Stimulated activated CD8-positive, alpha-beta memory T cell treated with anti-CD3 and anti-CD28 coated beads, Interleukin-7, amount 100 ng/mL, for 4 hours (primary cell): ENCODE measurements around the gene RETREG2.

ENCODE experiments used
- DNase-seq, 2 donors: peaks; one replicate each; pipeline ENCODE4 v3.0.0-alpha.2; 2020; ENCODE audit warnings: low read depth in 2 of 2

Gene RETREG2

DNA sequence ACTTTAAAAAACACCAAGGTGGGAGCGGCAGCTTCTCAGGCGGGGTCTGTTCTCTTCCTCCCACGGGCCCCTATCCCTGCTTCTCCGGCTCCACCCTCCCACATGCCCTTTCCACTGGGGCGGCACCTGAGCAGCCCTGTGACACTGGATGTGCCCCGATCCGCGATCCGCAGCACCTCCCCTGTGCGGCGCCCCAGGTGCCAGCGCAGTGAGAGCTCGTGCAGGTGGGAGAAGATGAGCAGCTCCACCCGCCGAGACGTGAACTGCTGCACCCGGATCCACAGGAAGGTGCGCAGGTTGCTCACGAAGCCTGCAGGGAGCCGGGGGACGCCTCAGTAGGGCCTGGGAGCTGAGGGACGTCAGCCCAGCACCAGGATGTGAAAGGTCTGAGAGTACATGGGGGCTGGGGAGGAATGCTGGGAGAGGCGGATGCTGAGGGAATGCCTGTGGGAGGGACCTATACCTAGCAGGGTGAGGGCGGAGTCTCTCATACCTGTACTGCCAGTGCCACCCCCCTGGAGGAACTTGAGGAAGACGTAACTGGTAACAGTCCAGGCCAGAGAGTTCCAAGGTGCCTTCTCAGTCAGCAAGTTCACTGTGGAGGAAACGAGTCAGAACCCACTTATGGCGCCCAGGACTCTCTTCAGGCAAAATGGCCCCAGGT is 37.9 kb downstream of the RETREG2 start:
- no peak for DNase-seq

DNA sequence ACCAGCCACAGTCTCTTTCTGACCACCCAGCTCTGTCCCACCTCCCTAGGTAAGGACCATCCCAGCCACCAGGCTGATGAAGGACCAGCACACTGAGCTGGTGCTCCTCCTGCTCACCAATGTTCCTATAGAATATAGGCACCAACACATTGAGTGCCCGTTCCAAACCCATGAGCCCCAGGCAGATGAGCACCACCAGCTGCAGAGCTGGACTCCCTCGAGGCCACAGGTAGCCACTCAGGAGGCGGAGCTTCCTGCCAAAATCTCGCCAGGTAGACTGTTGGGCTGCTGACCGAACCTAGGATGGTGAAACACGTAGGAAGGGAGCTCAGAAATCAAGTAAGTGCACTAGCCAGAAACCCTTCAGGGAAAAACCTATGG is 38.5 kb downstream of the RETREG2 start:
- no peak for DNase-seq

DNA sequence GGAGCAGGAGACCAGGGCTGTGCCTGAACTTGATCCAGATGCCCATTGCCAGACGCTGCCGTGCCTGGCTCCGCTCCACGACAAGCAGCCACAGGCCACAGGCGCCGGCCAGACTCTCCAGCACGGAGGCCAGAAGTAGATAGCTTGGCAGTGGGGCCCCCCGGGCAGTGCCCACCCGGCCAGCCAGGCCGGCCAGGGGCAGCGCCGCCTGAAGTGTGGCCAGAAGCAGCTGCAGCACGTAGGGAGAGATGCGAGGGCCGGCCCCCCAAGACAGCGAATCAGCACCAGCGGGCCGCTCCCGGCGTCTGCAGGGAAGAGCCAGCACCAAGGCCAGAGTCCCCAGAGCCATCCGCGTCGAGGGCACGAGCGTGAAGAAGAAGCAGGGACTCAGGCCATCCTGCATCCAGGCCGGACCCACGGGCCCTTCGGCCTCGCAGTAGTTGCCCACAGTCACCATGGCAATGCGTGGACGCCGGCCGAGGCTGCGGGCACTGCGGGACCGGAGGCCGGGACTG is 40.2 kb downstream of the RETREG2 start:
- no peak for DNase-seq

- DNase-seq = peak; percentile 83 to 84
Measured at GRCh38 chr2:219218732-219219701, 40.9 kb downstream of the RETREG2 start, which contains the start of gene ABCB6. Gene ABCB6, minus strand, starts transcription at chr2:219218958. Its CDS starts 285 bp downstream, at chr2:219218673.

DNA sequence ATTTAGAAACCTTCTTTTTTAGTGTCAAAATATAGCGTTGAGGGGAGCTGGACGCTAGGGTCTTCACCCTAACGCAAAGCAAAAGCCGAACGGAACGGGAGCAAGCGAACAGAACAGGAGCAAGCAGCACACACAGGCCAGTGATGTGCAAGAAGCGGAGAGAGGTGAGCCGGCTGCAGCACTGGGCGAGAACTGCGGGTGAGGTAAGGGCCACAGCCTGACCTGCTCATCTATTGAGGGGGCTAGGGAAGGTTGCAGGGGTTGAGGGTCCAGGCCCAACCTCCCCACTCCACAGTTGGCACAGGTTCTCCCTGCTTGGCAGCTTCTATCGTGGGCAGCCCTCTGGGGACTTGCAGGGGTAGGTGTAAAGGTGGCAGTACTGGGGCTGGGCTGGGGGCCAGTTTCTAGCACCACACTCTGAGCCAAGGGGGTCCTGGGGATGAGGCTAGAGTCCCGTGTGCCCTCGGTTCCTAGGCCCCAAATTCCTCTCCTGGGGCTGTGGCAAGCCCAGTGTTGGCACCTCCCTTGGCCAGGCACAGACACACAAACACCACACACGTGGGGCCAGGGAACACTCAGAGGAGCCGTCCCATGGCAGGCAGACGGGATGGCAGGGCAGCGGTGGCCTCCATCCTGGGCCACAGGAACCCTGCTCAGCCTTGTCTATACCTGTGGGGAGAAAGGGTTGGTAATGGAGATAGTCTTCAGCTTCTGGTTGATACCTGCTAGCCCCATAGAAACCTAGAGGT is 41.9 kb downstream of the RETREG2 start:
- no peak for DNase-seq

DNA sequence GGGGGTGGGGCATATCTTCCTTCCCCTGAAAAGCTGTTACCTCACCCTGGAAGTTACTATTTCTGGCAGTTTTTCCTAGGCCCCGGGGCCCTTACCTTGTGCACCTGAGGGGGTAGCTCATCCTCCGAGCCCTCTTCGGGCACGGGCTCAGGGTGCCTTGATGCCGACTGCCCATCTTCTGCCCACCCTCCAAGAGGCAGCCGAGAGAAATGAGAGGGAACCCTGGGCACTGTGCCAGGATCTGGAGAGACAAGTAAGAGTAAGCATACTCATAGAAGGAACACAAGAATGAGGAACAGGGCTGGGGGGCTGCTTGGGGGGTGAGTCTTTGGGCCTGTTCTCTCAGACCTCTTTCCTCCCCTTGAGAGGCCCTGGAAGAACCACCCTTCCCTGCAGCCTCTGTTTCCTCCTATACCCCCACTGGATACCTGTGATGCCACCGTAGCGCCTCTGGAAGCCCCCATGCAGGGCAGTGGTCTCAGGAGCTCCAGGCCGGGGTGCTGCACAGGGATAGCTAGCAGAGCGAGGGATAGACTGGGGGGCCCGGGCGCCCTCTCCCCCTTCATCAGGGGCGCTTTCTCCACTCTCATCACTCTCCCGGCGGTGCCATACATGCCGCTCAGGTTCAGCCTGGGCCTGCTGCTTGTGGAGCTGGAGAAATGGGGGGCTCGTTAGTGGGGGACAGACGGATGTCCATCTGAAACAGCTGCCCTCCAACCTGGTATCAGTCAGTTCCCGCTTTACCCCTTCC is 42.8 kb downstream of the RETREG2 start:
- DNase-seq = no peak

- no peak for DNase-seq
Measured at GRCh38 chr2:219221957-219222518, 44.0 kb downstream of the RETREG2 start.

GRCh38 chr2:219223831-219224610 is 45.9 kb downstream of the RETREG2 start:
- no peak for DNase-seq

GRCh38 chr2:219225350-219225749 is 47.3 kb downstream of the RETREG2 start:
- no peak for DNase-seq

DNA sequence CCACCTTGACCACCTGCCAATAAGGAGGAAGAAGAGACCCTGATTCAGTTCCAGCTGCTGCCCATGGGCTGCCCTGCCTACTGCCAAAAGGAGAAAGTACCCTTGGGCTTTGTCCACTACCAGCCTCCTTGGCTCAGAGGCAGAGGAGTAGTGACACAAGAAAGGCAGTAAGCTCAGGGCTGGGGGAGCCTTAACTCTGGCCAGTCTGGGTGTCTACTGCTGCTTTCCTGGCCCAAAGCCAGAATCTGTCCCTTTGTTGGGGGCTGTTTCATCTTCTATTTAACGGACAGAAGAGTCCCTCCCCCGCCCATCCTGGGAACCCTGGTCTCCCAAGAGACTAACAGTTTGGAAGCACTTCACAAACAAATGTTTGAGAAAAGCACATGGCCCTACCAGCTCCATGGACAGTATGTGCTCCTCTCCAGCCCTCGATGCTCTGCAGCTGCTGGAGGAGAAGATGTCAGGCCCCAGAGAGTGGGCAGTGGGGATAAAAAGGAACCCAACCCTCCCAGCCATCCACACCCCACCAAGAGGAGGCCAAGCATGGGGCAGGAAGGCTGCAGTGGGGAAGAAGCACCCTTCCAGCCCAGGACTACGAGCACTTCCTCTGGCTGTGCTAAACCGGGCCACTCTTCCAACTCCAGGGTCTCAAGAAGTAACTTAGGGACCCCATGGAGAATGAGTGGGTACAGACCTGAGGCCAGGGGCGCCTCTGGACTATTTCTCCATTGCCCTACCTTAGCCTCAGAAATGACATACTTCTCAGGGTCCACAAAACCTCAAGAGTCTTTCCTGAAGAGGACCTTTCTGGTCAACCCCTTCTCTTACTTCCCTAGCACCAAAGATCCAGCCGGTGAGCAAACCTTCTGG is 50.2 kb downstream of the RETREG2 start:
- DNase-seq = no peak

DNA sequence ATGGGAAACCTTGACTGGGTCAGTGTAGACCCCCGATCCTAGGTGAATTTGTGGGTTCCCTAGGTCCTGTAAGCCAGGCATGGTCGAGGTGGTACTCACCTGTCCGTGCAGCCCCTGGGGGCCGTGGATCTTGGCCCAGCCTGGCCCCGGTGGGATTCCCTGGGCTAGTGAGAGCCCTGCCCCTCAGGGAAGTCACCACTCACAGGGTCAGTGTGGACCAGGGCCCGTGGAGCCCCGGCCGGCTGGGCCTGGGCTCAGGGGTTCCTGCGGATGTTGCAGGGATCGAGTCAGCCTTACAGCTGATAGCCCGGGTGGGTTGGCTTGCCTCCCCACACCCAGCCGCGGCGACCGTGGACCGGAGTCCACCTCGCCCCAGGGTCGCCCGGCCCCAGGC is 50.8 kb downstream of the RETREG2 start:
- DNase-seq = no peak

DNA sequence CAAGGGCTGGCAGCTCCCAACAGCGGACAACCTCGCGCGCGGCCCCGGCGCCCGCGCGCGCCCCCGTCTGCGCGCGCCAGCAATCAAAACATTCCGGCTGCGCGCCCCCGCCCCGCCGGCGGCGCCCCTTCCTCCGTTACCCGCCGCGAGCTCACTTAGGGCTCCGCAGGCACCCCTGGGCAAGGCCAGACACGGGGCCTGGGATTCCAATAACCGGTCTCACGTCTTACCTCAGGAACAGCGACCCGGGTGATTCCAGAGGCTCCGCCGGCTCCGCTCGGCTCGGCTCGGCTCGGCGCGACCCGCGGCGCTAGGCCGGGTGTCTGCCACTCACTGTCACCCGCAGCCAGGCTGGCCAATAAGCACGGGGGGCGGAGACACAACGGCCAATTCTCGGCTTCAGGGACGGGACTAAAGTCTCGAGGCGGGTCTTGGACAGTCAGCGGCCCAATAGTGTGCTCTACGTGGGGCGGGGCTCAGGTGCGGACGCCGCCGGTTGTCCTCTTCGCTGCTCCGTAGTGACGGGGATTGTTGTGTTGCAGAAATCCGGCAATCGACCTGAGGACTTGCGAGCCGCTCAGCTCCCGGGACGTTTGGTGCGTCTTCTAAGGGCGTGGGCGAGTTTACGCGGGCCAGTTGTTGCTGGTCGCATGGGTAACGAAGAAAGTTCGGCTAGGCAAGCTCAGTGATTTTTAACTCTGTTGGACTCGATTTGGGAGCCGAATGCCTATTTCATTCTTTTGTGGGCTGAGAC is 51.4 kb downstream of the RETREG2 start, which contains the start of the genes ANKZF1 and ATG9A:
ANKZF1 (plus strand) TSS at position 502 of the 754 bp plus-strand sequence. CDS start 452 bp downstream, outside the sequence.
ATG9A (minus strand) TSS at position 332 of the 754 bp plus-strand sequence. CDS start 1,612 bp downstream, outside the sequence.
- peak; percentile 97 to 98 for DNase-seq

- no peak for DNase-seq
Measured at GRCh38 chr2:219230059-219230540, 52.0 kb downstream of the RETREG2 start.

- no peak for DNase-seq
Measured at GRCh38 chr2:219234331-219234730, 56.3 kb downstream of the RETREG2 start.
